Ascending aorta (tissue), 2 donors: ENCODE data around the gene ARHGAP23. TPM values are rescaled to one million over a fixed set of nuclear protein-coding genes. Genes with fewer than 3 reads are reported as not detected.
A peak's percentile ranks its signal among the peaks of the same experiment; 100 is the strongest.
"Not testable (repeated sequence)": the region's sequence is repeated elsewhere in the genome, so short reads cannot be mapped to it uniquely, and the experiment has no call there.

Experiments
- DNase-seq, 2 donors: peaks; one replicate each; pipeline ENCODE4 v3.0.0-alpha.2; 2019; ENCODE audit warnings: low spot score in 2 of 2
- H3K27ac ChIP-seq, 2 donors: fragments of 200-600 bp; sonication (generic); one replicate each; pipeline ENCODE4 v1.5.1; 2016 to 2017; ENCODE audit warnings: mild to moderate bottlenecking in 1 of 2
- H3K27me3 ChIP-seq: fragments of 200-600 bp; sonication (generic); one replicate; pipeline ENCODE4 v1.5.1; 2017
- H3K36me3 ChIP-seq, 2 donors: fragments of 200-600 bp; sonication (generic); one replicate each; pipeline ENCODE4 v1.5.1; 2016
- H3K4me1 ChIP-seq, 2 donors: fragments of 200-600 bp; sonication (generic); one replicate each; pipeline ENCODE4 v1.5.1; 2016 to 2017; ENCODE audit warnings: mild to moderate bottlenecking in 1 of 2
- H3K4me3 ChIP-seq, 2 donors: fragments of 200-600 bp; sonication (generic); one replicate each; pipeline ENCODE4 v1.5.1; 2016 to 2017; ENCODE audit warnings: mild to moderate bottlenecking in 1 of 2
- H3K9me3 ChIP-seq, 2 donors: fragments of 200-600 bp; sonication (generic); one replicate each; pipeline ENCODE4 v1.5.1; 2016
- intact Hi-C: fragments of 100-400 bp; cut with DNase I; formaldehyde crosslinking; loops from one replicate; pipeline ENCODE4 v1.15.1; 2023
- total RNA-seq: library from RNA; depleted of rRNA; stranded (reverse); fragments of >200 nt; gene quantifications from one replicate; pipeline ENCODE4 v1.1.0, GENCODE V29; 2016
- TF ChIP-seq, protein P1 (sequence below), 3 experiments: fragments of 200-600 bp in 2 of 3; fragments of 450-650 bp in 1 of 3; sonication (generic) in 2 of 3; IDR thresholded peaks; one replicate each; pipeline ENCODE4 v1.5.1; 2016 to 2019; ENCODE audit warnings: antibody characterized with exemption in 3 of 3, mild to moderate bottlenecking in 1 of 3, moderate library complexity in 1 of 3

ARHGAP23 gene
- total RNA-seq, 1 donor from 2014 or later, result 89.0 TPM

- Histone ChIP-seq H3K4me1 (peaks cover 20 to 47% of the 10 kb centered on the region in 2 donors), H3K27me3 (no peaks in the 10 kb centered on the region), H3K27ac (peak overlapping the region; percentile 95 to 99), H3K4me3 (peak overlapping the region; percentile 54 to 66), H3K9me3 (no peaks in the 10 kb centered on the region), H3K36me3 (peaks cover 42 to 53% of the 10 kb centered on the region in 2 donors)
- intact Hi-C loops, result no loop called here
- no peak for DNase-seq
- TF ChIP-seq, protein P1, sequence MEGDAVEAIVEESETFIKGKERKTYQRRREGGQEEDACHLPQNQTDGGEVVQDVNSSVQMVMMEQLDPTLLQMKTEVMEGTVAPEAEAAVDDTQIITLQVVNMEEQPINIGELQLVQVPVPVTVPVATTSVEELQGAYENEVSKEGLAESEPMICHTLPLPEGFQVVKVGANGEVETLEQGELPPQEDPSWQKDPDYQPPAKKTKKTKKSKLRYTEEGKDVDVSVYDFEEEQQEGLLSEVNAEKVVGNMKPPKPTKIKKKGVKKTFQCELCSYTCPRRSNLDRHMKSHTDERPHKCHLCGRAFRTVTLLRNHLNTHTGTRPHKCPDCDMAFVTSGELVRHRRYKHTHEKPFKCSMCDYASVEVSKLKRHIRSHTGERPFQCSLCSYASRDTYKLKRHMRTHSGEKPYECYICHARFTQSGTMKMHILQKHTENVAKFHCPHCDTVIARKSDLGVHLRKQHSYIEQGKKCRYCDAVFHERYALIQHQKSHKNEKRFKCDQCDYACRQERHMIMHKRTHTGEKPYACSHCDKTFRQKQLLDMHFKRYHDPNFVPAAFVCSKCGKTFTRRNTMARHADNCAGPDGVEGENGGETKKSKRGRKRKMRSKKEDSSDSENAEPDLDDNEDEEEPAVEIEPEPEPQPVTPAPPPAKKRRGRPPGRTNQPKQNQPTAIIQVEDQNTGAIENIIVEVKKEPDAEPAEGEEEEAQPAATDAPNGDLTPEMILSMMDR (IDR thresholded peaks at IDR 0.05), result no peak
Observed at GRCh38 chr17:38466346-38467315, 38.4 kb downstream of the ARHGAP23 start.

DNA sequence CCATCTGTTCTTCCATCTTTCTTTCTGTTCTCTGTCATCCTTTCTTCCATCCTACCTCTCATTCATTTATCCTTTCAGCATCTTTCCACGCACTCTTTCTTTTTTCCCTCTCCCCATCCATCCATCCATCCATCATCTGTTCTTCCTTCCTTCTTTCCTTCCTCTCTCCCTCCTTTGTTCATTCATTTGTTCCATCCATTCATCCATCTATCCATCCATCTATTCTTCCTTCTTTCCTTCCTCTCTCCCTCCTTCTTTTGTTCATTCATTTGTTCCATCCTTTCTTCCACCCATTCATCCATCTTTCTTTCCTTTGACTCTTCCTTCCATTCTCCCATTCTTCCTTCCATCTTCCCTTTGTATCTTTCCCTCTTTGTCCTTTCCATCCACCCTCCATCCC is 39.2 kb downstream of the ARHGAP23 start:
- H3K4me1 ChIP-seq, result peaks cover 20 to 47% of the 10 kb centered on the region in 2 donors
- H3K27me3 ChIP-seq, result no peaks in the 10 kb centered on the region
- TF ChIP-seq, protein P1 (IDR thresholded peaks at IDR 0.05), result no peak

DNA sequence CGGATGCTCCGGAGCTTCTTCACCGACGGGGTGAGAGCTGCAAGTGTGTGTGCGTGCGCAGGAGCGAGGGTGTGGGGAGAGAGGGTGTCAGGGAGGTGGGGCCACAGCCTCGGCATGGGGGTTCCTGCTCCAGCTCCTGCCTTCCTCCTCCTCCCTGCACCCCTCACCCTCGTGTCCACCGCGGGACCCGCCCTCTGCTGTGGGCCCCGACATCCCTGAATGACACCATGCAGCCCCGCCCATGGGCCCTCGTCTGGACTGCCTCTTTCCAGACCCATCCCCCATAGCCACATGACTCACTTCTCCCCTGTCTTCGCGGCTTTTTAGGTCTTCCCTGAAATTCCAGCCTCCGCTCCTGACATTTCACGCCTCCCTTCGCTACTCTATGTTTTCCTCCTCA is 41.6 kb downstream of the ARHGAP23 start:
- intact Hi-C loops, result no loop called here
- Histone ChIP-seq H3K27me3 (no peaks in the 10 kb centered on the region), H3K36me3 (peaks cover 69 to 85% of the 10 kb centered on the region in 2 donors), H3K4me3 (no peak overlapping the region), H3K27ac (no peak overlapping the region), H3K9me3 (no peaks in the 10 kb centered on the region), H3K4me1 (peaks cover 15 to 26% of the 10 kb centered on the region in 2 donors)
- DNase-seq, result no peak
- TF ChIP-seq, protein P1 (IDR thresholded peaks at IDR 0.05), result no peak

More for the DNA sequence above, 39.2 kb downstream of the ARHGAP23 start:
- Histone ChIP-seq H3K9me3 (no peaks in the 10 kb centered on the region), H3K4me3 (peak overlapping the region in 1 of 2 donors; percentile 66), H3K36me3 (peaks cover 47 to 61% of the 10 kb centered on the region in 2 donors), H3K27ac (peak overlapping the region; percentile 95 to 99)
- intact Hi-C loops, result no loop called here
- no peak for DNase-seq

DNA sequence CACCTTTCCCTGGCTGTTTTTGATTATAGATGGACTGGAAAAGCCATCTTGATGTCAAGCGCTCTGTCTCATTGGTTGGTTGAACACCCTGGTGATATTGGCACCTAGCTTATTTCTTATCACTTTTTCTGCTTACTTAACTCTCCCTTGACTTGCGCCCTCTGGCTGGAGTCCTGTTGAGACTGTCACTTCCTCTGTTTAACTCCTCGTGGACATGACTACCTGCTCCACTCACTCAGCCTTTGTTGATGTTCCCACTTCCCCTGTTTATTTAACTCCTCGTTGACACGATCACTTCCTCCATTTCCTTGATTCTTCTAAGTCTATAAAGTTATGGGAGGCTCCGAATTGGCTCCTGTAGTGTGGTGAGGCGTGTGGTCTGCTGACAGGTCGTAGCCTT is 43.0 kb downstream of the ARHGAP23 start:
- H3K27me3 ChIP-seq, H3K4me3 ChIP-seq, DNase-seq, H3K27ac ChIP-seq, intact Hi-C loops, H3K9me3 ChIP-seq: not testable (repeated sequence)
- peaks cover 12 to 20% of the 10 kb centered on the region in 2 donors for H3K4me1 ChIP-seq
- peaks cover 78 to 93% of the 10 kb centered on the region in 2 donors for H3K36me3 ChIP-seq

GRCh38 chr17:38474666-38475065 is 46.4 kb downstream of the ARHGAP23 start:
- TF ChIP-seq, protein P1 (IDR thresholded peaks at IDR 0.05), result peak in 2 of 3 experiments; percentile 21 to 24
- H3K36me3 ChIP-seq, result peaks cover 77 to 88% of the 10 kb centered on the region in 2 donors
- DNase-seq, H3K27me3 ChIP-seq, H3K9me3 ChIP-seq, H3K4me1 ChIP-seq, intact Hi-C loops, H3K4me3 ChIP-seq: not testable (repeated sequence)
- peak overlapping the region; percentile 18 to 22 for H3K27ac ChIP-seq

DNA sequence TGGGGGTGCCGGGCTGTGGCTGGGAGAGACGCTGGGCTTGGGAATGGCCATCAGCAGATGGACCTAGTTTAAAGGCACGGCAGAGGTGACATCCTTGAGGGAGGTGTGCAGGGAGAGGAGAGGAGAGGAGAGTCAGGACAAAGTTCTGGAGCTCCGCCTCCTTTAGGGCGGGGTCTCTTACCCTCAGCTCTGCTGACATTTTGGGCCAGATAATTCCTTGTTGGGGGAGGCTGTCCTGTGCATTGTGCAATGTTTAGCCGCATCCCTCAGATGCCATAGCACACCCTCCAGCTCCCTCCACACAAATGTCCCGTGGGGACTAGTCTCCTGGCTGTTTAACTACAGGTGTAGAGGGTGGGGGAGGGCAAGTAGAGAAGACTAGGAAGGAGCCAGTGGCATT is 48.3 kb downstream of the ARHGAP23 start:
- H3K36me3 ChIP-seq, result peaks cover 72 to 81% of the 10 kb centered on the region in 2 donors
- DNase-seq, result no peak
- H3K27ac ChIP-seq, result peak overlapping the region in 1 of 2 donors; percentile 3
- no peaks in the 10 kb centered on the region for H3K9me3 ChIP-seq
- no peak overlapping the region for H3K4me3 ChIP-seq
- intact Hi-C loops, result no loop called here
- TF ChIP-seq, protein P1 (IDR thresholded peaks at IDR 0.05), result no peak
- H3K4me1 ChIP-seq, result no peaks in the 10 kb centered on the region
- no peaks in the 10 kb centered on the region for H3K27me3 ChIP-seq

- H3K36me3 ChIP-seq, result peaks cover 72 to 81% of the 10 kb centered on the region in 2 donors
- H3K27ac ChIP-seq, intact Hi-C loops: not testable (repeated sequence)
Observed at GRCh38 chr17:38477417-38477816, 49.2 kb downstream of the ARHGAP23 start.

DNA sequence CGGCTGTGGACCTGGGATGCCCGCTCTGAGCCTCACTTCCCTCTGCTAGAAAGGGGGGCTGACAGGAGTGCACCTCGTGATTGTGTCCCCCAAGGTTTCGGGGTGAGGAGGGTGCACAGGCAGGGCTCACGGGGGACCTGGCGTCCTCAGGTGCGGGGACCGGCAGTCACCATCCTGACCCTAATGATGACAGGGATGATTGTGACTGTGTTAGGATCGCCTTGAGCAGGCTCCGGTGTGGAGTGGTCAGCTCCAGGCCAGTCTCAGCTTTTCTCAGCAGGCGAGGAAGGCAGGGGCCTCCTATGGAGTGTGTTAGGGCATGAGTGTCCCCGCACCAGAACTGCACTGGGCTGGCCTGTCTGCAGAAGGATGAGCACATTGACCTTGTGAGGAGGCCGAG is 49.7 kb downstream of the ARHGAP23 start:
- H3K4me1 ChIP-seq, intact Hi-C loops, H3K9me3 ChIP-seq, H3K4me3 ChIP-seq, H3K27ac ChIP-seq, H3K27me3 ChIP-seq, DNase-seq: not testable (repeated sequence)
- H3K36me3 ChIP-seq, result peaks cover 67 to 81% of the 10 kb centered on the region in 2 donors

More at GRCh38 chr17:38477417-38477816, 49.2 kb downstream of the ARHGAP23 start:
- H3K9me3 ChIP-seq, H3K4me1 ChIP-seq, DNase-seq, H3K27me3 ChIP-seq, H3K4me3 ChIP-seq: not testable (repeated sequence)

- DNase-seq, H3K27me3 ChIP-seq, H3K4me3 ChIP-seq, intact Hi-C loops, H3K4me1 ChIP-seq, H3K9me3 ChIP-seq: not testable (repeated sequence)
- Histone ChIP-seq H3K27ac (peak overlapping the region in 1 of 2 donors; percentile 27), H3K36me3 (peaks cover 60 to 81% of the 10 kb centered on the region in 2 donors)
Observed at GRCh38 chr17:38478667-38479066, 50.4 kb downstream of the ARHGAP23 start.
